Measurements from ENCODE around the gene RNASEH1. TPM values are rescaled to one million over a fixed set of nuclear protein-coding genes. Genes with fewer than 3 reads are reported as not detected.

Gene RNASEH1
- total RNA-seq, 1 donor from 2014 or later, result 25.5 TPM

GRCh38 chr2:3585261-3586109, 27.4 kb upstream of the RNASEH1 start:
- TF ChIP-seq, protein P1, sequence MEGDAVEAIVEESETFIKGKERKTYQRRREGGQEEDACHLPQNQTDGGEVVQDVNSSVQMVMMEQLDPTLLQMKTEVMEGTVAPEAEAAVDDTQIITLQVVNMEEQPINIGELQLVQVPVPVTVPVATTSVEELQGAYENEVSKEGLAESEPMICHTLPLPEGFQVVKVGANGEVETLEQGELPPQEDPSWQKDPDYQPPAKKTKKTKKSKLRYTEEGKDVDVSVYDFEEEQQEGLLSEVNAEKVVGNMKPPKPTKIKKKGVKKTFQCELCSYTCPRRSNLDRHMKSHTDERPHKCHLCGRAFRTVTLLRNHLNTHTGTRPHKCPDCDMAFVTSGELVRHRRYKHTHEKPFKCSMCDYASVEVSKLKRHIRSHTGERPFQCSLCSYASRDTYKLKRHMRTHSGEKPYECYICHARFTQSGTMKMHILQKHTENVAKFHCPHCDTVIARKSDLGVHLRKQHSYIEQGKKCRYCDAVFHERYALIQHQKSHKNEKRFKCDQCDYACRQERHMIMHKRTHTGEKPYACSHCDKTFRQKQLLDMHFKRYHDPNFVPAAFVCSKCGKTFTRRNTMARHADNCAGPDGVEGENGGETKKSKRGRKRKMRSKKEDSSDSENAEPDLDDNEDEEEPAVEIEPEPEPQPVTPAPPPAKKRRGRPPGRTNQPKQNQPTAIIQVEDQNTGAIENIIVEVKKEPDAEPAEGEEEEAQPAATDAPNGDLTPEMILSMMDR (IDR thresholded peaks at IDR 0.05), result no peak
- Mint-ChIP-seq H3K4me3 (ENCODE audit: unreplicated experiment) (peak overlapping the region; percentile 30), H3K9me3 (ENCODE audit: unreplicated experiment) (no peaks in the 10 kb centered on the region), H3K27me3 (ENCODE audit: unreplicated experiment) (no peaks in the 10 kb centered on the region), H3K27ac (ENCODE audit: unreplicated experiment) (peak overlapping the region; percentile 78), H3K36me3 (ENCODE audit: unreplicated experiment) (peaks cover 25% of the 10 kb centered on the region), H3K4me1 (ENCODE audit: unreplicated experiment) (peaks cover 20% of the 10 kb centered on the region)
- DNase-seq (ENCODE audit: extremely low spot score, unreplicated experiment), result no peak

GRCh38 chr2:3584608-3585260, 26.6 kb upstream of the RNASEH1 start:
- TF ChIP-seq, protein P1 (IDR thresholded peaks at IDR 0.05), result no peak
- peaks cover 20% of the 10 kb centered on the region for H3K4me1 Mint-ChIP-seq (ENCODE audit: unreplicated experiment)
- DNase-seq (ENCODE audit: extremely low spot score, unreplicated experiment), result no peak
- no peaks in the 10 kb centered on the region for H3K9me3 Mint-ChIP-seq (ENCODE audit: unreplicated experiment)
- H3K36me3 Mint-ChIP-seq (ENCODE audit: unreplicated experiment), result peaks cover 31% of the 10 kb centered on the region
- H3K4me3 Mint-ChIP-seq (ENCODE audit: unreplicated experiment), result no peak overlapping the region
- no peaks in the 10 kb centered on the region for H3K27me3 Mint-ChIP-seq (ENCODE audit: unreplicated experiment)
- H3K27ac Mint-ChIP-seq (ENCODE audit: unreplicated experiment), result peak overlapping the region; percentile 78

GRCh38 chr2:3584076-3584475, 25.9 kb upstream of the RNASEH1 start:
- Mint-ChIP-seq H3K4me1 (ENCODE audit: unreplicated experiment) (peaks cover 25% of the 10 kb centered on the region), H3K27ac (ENCODE audit: unreplicated experiment) (peak overlapping the region; percentile 62), H3K9me3 (ENCODE audit: unreplicated experiment) (no peaks in the 10 kb centered on the region), H3K36me3 (ENCODE audit: unreplicated experiment) (peaks cover 38% of the 10 kb centered on the region), H3K27me3 (ENCODE audit: unreplicated experiment) (no peaks in the 10 kb centered on the region), H3K4me3 (ENCODE audit: unreplicated experiment) (no peak overlapping the region)
- DNase-seq (ENCODE audit: extremely low spot score, unreplicated experiment), result no peak
- TF ChIP-seq, protein P1 (IDR thresholded peaks at IDR 0.05), result no peak

- H3K4me3 Mint-ChIP-seq (ENCODE audit: unreplicated experiment), result no peak overlapping the region
- no peak overlapping the region for H3K27ac Mint-ChIP-seq (ENCODE audit: unreplicated experiment)
- DNase-seq (ENCODE audit: extremely low spot score, unreplicated experiment), result no peak
- no peaks in the 10 kb centered on the region for H3K27me3 Mint-ChIP-seq (ENCODE audit: unreplicated experiment)
- H3K4me1 Mint-ChIP-seq (ENCODE audit: unreplicated experiment), result peaks cover 46% of the 10 kb centered on the region
- TF ChIP-seq, protein P1 (IDR thresholded peaks at IDR 0.05), result no peak
- no peaks in the 10 kb centered on the region for H3K9me3 Mint-ChIP-seq (ENCODE audit: unreplicated experiment)
- H3K36me3 Mint-ChIP-seq (ENCODE audit: unreplicated experiment), result peaks cover 58% of the 10 kb centered on the region
Measured at GRCh38 chr2:3581367-3582262, 23.5 kb upstream of the RNASEH1 start.
